Fibroblast of skin of right quadriceps (primary cell): ENCODE measurements around the gene CNTNAP2.

Source experiments
- DNase-seq: peaks from one replicate; pipeline ENCODE4 v3.0.0-alpha.2; 2013

CNTNAP2 gene

DNA sequence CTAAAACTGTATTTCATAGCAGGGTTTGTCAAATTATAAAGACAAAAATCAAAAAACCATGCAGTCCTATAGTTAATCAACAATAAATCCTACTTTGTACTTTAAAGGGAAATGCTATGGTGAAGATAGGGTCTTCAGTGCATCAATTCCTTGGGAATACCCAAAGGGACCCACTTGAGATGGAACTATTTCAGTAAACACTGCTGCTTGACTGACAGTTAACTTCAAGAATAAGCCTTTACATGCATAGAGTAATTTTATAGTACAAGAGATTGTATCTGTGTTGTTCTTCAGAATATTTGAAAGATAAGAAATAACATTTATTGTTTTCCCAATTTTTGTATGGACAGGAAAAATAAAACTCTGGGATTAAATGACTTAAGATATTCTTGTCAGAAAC, 1179.6 kb downstream of the CNTNAP2 start:
- DNase-seq, result no peak

DNA sequence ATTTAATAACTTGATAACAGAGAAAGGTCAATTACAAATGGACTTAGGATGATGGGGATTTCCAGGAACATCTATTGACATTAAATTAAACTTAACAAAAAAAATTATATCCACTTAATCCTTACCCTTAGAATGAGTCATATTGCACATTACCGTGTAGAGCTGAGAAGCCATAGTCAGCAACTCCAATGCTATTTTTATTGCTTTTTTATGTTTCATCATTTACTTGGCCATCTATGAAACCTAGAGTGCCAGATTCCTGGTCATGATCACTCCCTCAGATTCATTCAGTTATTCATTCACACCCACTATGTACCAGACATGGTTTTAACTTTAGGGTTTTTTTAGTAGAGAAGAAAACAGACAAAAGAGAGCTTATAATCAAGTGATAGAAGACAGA, 1180.4 kb downstream of the CNTNAP2 start:
- peak; percentile 53 for DNase-seq

DNA sequence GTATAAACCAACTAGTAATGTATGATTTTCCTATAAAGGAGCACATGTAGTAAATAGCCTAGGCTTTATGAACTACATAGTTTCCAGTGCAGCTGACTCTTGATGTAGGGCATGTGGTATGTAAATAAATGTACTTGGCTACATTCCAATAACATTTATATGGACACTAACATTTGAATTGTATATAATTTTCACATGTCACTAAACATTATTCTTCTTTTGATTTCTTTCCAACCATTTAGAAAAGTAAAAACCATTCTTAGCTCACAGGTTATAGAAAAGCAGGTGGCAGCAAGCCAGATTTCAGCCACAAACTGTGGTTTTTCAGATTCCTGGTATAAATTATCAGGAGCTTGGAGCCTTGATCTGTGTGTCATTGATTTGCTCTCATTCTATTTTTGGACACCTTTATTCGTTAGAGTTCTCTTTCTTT, 1182.0 kb downstream of the CNTNAP2 start:
- peak; percentile 85 for DNase-seq

DNA sequence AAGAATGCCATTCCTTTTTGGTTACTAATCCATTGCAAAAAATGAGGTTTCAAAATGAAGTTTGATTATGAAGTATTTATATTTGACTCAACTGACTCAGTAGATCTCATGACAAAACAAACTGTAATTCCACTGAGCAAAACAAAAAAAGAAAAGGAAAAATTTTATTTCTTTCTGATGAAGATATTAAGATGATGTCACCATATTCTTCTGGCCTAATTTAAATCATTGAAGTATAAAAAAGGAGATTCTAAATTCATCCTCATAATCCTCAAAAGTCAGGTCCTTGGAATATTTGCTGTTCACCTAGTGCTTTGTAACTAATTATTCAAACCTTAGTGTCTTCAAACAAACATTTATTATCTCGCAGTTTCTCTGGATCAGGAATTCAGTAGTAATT, 1183.7 kb downstream of the CNTNAP2 start:
- DNase-seq, result no peak

DNA sequence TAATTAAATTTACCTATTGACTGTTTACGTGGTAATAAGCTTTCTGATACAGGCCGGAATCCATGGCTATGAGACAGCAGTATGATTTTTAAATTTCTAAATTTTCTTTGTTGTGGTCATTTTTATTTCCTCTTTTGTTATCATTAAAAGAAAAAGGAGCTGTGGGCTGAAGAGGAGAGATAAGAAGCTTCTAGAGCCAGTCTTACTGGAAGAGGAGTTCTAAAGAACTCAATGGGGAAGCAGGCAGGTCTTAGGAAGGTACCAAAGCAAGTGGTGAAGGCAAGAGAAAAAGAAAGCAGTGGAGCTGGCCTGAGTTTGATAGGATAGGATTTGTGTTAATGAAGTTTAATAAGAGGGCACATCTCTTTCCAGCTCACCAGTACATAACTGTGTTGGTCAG, 1187.8 kb downstream of the CNTNAP2 start:
- DNase-seq, result no peak

DNA sequence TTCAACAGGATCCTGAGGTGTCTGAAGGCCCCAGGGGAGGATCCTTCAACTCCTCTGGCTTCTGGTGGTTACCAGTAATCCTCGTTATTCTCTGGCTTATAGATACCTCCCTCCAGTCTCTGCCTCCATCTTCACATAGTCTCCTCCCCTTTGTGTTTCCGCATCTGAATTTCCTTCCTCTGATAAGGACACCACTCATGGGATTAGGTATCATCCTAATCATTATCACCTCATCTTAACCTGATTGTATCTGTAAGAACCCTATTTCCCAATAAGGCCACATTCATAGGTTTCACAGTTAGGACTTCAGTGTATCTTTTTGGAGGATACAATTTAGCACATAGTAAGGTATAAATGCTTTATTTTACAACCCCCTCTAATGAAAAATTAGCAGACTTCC, 1189.2 kb downstream of the CNTNAP2 start:
- DNase-seq, result no peak

DNA sequence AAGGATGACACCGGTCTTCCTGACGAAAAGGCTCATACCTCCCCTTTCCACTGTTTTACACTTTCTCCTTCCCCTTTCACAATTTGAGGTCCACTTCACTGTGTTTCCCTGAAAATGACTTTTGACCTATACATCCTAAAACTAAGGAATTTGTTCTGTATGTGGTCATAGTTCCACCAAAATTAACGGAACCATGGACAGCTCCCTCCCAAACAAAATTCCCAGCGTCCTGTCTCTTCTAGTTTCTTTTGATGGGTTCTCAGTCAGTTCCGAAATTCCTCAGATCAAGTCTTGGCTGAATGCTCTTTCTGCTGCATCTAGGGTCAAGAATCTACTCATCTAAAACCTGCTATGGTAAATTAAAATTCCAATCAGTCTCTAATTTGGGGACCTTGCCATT, 1191.9 kb downstream of the CNTNAP2 start:
- DNase-seq, result peak; percentile 13

DNA sequence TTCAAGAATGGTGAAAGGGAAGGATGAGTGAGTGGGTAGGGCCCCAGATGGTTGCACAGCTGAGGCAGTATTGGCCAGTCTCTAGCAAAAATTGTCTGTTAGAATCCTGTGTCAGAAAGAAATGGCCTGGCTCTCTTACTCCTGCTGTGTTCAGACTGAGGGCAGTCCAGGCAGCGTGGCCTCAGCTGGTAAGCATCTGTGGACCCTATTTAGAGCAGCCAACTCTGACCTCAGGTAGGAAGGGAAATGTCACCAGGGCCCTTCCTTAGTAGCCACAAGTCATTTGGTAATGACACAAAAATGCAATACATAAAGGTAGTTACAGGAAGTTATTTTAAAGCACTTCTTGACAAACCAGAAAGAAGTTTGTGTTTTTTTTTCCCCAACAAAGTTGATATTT, 1194.7 kb downstream of the CNTNAP2 start:
- DNase-seq, result no peak

DNA sequence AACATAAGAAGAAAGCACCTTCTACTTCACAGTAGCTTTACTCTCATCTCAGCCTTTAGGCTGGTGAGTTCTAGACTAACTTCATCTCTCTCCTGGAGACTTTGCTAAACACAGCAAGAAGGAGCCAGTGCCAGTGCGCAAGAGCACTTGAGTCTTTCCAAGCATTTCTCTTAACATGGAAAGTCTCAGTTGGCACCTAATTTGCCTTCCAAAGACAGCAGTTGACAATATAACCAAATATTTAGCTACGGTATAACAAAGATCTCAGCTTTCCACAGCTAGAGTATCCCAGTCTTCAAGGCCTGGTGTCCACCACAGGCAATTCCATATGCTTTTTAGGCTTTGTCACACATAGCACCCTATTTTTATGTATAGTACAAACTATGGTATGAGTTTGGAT, 1204.9 kb downstream of the CNTNAP2 start:
- DNase-seq, result no peak

DNA sequence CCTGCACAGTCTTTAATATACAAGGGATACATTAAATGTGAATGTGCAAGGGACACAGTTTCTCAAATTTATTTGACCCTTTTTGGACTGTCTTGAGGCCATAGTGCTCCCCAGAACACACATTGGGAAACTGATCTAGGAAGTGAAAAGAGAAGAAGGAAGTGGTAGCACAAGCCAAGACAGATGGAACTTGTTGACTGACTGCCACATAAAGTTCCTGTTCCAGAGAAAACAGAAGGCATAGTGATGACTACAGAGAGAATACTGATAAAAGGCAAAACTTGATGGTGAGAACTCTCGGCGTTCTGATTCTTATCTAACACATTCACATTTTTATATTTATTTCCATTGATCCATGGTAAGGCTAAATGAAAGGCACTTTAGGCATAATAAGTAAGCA, 1216.4 kb downstream of the CNTNAP2 start:
- DNase-seq, result no peak

DNA sequence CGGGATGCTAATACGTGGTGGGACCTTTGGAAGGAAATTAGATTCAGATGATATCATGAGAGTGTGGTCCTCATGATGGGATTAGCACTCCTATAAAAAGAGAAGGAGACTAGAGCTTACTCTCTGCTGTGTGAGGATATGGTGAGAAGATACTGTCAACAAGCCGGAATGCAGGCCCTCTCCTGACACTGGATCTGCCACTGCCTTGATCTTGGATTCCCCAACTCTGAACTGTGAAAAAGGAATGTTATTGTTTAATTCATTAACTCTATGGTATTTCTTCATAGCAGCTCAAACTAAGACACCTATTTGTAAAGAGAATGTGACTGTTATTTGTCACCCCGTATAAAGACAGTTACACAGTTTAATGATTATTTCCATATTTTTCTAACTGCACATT, 1246.5 kb downstream of the CNTNAP2 start:
- no peak for DNase-seq

DNA sequence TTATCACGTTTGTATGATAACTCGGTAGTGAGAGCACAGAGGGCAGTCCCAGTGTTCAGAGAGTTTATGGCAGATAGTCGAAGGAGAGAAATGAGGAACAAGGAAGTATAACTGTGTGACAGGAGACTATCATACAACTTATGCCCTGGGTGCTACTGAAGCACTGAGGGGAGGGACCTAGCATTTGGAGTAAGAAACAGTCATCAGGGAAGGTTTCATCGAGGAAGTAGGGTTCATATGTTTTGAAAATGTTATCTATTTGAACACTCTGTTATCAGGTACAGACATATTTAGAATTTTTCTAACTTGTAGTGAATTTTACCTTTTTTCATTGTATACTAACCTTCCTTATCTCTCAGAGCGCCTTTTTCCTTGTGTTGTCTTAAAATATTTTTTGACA, 1259.6 kb downstream of the CNTNAP2 start:
- DNase-seq, result no peak

DNA sequence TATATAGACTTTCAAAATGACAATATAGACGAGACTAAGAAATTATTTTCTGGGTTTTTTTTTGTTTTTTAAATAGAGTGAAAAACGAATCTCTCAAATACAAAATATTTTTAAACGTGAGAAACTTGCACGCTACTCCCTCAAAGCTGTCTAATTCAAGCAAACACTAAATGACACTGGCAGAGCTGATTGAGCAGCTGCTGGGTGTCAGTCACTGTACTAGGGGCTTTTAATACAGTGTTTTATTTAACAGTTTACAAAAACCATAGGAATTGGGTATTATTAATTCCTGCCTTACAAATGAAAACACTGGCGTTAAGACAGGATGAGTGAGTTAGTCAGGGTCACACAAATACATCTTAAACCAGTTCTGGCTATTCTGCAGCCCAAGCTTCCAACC, 1264.3 kb downstream of the CNTNAP2 start:
- no peak for DNase-seq

DNA sequence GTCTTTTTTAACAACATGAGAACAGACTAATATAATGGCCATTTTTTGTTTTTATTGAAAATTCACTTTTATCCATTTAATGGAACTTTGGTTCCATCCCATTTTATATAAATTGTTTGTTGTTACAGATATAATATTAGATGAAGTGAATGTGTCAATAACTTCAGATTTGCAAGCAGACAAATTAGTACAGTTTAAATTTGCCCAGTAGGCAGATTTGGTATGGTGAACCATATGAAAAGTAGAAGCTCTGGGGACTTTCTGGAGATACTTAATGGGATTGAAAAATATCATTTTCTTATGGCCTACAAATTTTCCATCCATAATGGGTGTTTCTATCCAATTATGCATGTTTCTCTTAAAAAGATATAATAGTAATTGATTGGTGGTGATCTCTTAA, 1277.7 kb downstream of the CNTNAP2 start:
- no peak for DNase-seq

DNA sequence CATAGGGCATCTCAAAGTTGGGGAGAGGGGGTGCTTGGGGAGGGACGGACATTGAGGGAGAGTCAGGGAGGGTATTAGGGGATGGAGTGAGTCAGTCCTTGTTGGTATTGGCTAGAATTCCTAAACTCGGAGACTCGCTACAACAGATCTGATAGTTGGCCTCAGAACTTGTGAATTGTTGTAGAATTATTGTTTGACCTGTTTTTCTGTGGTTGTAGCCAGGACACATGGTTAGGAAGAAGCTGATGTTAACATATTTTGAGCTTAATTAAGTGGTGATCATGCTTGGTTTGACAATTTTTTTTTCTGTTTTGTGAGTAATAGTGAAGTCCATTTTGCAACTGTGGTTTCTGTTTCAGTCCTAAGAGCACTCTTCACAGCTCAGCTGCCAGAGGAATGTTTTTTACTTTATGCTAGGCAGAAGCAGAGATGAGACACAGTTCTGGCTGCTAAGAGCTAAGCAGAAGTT, 1283.7 kb downstream of the CNTNAP2 start:
- DNase-seq, result peak; percentile 72

DNA sequence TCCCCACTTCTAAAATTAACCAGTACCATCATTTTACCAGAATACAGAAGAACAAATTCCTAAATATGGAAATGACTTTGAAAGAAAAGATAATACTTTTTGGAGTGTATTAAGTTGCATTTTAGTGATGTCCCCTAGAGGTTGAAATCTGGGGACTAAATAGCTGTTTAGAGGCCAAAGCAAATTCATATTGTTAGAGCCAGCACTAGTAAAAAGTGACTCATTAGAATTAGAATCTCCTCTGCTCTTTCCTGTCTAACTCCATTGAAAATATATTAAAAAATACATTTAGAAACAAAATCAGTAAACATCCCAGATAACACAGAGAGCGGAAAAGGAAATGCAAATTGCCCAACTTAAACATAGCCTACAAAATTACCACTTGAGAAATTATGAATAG, 1284.3 kb downstream of the CNTNAP2 start:
- DNase-seq, result no peak

DNA sequence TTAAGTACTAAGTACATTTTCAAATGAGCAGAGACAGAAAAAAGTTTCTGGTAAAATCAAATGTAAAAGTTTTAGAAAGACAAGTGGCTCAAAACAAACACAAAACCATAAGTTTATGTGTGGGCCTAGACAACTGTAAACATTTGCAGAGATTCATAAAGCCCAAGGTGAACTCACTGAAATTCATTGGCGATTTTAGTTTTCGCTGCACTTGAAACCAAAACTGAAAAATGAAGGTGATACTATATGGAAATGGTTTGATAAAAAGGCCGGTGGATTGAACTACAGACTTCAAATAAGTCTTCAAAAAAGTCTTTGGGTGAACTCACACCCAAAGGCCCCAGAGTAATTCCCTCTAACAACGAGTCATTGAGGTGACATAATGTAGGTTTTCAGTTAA, 1289.0 kb downstream of the CNTNAP2 start:
- no peak for DNase-seq

DNA sequence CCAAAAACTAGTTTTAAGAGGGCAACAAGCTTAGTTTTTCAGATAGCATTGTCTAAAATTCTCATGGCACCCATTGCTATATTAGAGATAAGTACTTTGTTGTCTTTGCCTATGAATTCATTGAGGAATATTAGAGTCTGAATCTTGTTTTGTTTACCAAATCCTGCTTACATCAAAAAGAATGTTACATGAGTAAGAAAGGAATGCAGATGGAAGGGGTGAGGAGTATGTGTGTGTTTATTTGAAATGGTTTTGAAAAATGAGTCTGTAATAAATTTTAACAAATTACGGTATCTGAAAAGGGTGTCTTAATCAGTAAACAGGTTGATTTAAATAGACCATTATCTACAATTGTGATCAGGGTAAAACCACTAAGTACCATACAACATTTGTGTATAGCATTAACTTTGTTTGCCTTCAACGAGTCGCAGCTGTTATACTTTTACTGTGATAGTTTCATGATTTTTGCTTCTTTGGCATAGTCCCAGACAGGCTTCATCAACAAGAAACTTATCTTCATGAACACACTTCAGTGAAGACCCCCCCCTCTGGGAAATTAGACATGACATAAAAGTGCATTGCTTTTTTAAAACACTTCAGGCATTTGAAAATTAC, 1290.0 kb downstream of the CNTNAP2 start:
- DNase-seq, result peak; percentile 45

DNA sequence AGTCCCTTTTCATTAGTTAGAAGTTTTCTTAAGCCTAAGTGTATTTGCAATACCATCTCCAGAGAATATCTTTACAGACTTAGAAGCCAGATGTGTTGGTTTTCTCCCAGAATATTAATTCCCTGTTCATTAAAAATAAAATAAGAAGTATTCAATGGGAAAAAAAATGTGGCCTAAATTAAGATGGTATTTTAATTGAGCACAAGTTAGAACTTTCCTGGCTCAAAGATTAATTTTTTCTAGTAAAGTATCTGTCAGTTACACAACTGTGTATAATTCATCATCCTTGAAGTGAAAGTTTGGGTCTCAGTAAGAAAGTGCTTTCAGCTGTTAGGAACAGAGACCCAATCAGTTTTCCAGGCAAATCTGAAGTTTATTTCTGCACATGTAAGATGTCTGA, 1294.5 kb downstream of the CNTNAP2 start:
- DNase-seq, result peak; percentile 52

DNA sequence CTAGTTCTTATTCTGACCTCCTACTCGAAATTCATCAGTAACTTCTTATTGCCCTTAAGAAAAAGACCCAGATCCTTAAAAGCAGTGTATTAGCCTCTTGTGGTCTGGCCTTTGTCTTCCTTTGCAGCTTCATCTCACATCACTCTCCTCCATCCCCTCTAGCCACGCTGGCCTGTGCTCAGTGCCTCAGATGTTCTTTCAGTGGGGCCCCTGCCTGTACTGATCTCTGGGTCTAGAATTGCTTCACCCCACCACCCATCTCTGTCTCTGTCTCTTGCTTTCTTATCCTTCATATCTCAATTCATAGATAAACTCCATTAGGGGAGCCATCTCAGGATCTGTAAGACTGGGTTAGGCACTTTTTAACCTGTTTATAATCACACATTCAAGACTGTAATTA, 1295.5 kb downstream of the CNTNAP2 start:
- DNase-seq, result no peak

DNA sequence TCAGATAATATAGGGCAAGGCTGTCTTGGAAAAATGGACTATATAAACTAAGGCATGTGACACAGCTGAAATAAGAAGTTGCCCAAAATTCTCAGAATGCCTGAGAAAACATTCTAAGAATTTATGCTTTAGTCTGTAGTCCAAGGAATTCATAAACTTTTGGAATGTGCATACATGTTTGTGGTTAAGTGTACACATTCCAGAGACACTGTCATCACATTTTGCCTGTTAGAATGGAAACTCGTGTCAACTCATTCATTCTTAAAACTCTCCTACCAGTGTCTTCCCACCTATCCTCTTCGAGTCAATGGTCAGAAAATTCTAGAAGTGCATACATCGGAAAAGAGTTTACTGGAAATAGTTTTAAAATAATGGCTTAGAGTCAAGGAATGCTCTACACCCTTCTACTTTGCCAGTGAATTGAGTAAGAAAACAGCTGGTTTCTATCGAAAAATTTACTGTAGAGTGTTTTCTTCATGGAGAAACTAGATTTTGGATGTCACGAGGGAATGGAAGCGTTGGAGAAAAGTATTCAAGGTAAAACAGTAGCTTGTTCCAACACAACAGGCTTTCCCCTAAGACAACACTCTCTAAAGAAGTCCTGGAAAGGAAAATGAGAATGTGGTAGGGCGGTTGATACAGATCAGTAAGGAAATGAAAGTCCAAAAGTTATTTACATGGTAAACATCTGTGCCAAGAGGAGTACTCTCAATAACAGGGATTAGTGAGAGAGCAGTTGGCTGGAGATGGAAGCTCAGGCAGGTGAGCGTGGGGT, 1296.4 kb downstream of the CNTNAP2 start:
- DNase-seq, result peak; percentile 96

DNA sequence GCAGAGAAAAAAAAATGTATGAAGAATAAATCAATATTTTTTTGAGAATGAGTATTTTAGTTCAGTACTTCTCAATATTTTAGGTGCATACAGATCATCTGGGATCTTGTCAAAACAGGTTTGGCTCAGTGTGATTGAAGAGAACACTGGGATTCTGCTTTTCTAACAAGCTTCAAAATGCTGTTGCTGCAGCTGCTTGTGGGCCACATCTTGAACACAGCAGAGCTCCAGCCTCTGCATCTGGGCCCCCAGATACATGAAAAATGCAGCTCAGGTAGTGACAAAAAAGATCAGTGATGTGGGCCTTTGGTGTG, 1296.9 kb downstream of the CNTNAP2 start:
- DNase-seq, result no peak

DNA sequence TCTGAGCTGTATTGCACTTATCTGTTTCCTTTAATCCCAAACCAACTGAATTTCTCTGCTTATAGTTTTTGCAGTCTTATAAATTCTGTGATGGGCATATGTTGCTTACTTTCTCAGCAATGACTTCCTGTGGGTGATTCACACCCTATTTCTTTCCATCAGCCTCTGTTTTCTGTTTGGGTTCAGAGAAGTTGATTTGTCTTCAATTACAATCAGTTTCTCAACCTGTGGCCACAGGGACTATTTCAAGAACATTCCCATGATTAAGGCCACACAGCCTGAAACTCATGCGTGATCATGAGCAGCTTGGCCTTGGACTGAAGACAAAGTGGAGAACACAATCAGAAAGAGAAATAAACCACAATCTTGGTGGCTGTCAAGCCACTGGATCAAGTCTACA, 1299.4 kb downstream of the CNTNAP2 start:
- DNase-seq, result peak; percentile 30

DNA sequence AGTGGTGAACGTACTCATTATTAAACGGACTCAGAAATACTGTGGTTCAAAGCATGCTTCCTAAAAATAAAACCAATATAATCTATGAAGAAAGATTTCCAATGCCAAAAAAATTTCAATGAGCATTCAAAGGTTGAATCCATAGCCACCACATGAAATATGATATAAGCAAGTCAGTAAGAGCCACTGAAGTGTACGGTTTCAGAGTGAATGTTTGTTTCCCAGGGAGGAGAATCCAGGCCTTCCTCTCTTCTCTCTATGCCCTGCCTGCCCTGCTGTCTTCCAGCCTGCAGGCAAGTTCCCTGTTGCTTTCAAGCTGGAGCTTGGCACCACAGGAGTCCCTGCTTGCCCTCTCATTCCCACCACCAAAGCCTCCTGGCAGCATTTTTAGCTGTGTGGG, 1302.4 kb downstream of the CNTNAP2 start:
- no peak for DNase-seq

DNA sequence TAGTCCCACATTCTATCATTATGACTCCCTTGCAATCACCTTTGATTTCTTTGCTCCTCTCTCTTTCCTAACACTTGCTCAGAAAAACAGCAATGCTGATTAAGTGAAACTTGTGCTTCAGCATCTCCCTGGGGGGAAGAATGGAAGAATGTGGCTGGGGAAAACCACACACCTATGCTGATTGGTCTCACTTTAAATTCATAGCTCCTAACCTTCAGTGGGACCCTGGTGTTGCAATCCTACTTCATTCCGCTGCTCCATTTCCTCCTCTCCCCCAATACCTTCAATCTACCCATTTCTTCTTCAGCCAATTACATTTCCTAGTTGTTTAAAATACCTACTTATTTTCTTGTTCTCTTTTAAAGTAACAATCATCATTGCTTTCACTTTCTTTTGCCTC, 1307.3 kb downstream of the CNTNAP2 start:
- no peak for DNase-seq
